ENCODE measurements around the gene CFAP77. TPM values are rescaled to one million over a fixed set of nuclear protein-coding genes. Genes with fewer than 3 reads are reported as not detected.
A peak's percentile ranks its signal among the peaks of the same experiment; 100 is the strongest.

The CFAP77 gene
- total RNA-seq, 2 experiments from 2014 or later: not detected

DNA sequence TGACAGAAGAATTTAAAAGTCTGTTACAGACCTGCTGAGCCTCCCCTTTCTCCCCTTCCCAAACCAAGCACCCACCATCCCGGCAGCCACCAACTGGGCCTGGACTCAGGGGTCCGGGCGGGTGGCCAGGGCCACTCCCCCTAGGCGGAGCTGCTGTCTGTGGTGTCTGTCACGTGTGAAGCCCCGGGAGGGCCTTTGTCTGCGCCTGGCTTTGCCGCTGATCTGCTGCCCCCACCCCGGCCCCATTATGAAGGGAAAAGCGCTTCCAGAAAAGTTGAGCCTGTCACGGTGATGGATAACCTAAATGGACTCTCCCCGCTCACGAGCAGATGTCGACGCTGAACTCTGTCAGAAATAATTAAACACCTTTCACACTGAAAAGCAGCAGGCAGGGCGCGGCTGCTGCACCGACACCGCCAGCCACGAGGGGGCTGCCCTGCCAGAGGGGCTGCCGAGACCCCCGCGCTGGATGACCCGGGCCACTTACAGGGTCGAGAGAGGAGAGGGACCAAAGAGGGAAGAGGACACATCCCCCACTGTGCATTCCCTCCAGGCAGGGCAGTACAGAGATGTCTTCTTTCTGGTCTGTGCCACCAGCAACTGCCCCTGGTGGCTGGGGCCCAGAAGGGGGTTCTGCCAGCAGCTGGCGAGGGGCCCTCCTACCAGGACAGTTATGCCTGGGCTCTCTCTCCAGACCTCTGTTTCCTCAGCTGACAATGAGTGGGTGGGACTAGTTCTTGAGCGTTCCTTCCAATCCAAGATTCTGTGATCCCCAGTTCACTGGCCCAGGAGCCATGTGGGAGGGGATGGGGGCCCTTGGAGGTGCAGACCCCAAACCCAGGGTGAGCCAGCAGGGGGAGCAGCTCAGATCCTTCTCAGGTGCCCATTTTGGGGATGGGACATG is 136.4 kb downstream of the CFAP77 start:
- Mint-ChIP-seq H3K4me3 (no peak overlapping the region), H3K36me3 (ENCODE audit: low read depth) (no peaks in the 10 kb centered on the region), H3K27ac (no peak overlapping the region), H3K4me1 (ENCODE audit: low read depth) (no peaks in the 10 kb centered on the region), H3K27me3 (peaks cover 3% of the 10 kb centered on the region), H3K9me3 (no peaks in the 10 kb centered on the region)
- CTCF ChIA-PET: interaction anchor here (0.8 to 1.0 kb wide), 2 partner anchors 14 to 42 kb away, joined by 3 read pairs; no protein-coding TSS in a partner anchor
- TF ChIP-seq, protein P1, sequence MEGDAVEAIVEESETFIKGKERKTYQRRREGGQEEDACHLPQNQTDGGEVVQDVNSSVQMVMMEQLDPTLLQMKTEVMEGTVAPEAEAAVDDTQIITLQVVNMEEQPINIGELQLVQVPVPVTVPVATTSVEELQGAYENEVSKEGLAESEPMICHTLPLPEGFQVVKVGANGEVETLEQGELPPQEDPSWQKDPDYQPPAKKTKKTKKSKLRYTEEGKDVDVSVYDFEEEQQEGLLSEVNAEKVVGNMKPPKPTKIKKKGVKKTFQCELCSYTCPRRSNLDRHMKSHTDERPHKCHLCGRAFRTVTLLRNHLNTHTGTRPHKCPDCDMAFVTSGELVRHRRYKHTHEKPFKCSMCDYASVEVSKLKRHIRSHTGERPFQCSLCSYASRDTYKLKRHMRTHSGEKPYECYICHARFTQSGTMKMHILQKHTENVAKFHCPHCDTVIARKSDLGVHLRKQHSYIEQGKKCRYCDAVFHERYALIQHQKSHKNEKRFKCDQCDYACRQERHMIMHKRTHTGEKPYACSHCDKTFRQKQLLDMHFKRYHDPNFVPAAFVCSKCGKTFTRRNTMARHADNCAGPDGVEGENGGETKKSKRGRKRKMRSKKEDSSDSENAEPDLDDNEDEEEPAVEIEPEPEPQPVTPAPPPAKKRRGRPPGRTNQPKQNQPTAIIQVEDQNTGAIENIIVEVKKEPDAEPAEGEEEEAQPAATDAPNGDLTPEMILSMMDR (IDR thresholded peaks at IDR 0.05): peak; percentile 70
- no peak for ATAC-seq
- peak; percentile 9 for DNase-seq
- intact Hi-C loops (cut with micrococcal nuclease): no loop called here
- POLR2A ChIA-PET: no interaction called here

DNA sequence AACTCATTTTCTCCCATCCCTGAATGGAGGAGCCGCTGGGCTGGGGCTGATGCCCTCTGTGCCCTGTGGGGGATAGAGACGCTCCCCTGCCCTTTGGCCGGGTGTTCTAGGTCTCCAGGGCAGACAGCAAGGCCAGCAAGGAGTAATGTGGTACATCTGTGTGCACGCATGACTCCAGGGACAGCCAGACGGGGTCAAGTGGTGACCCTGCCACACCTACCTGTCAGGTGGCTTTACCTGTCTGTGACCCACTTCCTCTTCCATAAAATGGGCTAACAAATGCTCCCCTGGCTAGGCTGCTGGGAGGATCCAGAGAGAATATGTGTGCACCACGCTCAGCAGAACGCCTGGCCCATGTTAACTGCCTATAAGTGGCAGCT is 137.0 kb downstream of the CFAP77 start:
- POLR2A ChIA-PET: no interaction called here
- TF ChIP-seq, protein P1 (IDR thresholded peaks at IDR 0.05): no peak
- Mint-ChIP-seq H3K36me3 (ENCODE audit: low read depth) (no peaks in the 10 kb centered on the region), H3K27ac (no peak overlapping the region), H3K4me1 (ENCODE audit: low read depth) (no peaks in the 10 kb centered on the region), H3K27me3 (peaks cover 3% of the 10 kb centered on the region), H3K9me3 (no peaks in the 10 kb centered on the region), H3K4me3 (no peak overlapping the region)
- no peak for DNase-seq
- ATAC-seq: no peak
- CTCF ChIA-PET: interaction anchor here (0.8 to 1.0 kb wide), 3 partner anchors 15 to 43 kb away, joined by 3 read pairs; no protein-coding TSS in a partner anchor
- intact Hi-C loops (cut with micrococcal nuclease): no loop called here

DNA sequence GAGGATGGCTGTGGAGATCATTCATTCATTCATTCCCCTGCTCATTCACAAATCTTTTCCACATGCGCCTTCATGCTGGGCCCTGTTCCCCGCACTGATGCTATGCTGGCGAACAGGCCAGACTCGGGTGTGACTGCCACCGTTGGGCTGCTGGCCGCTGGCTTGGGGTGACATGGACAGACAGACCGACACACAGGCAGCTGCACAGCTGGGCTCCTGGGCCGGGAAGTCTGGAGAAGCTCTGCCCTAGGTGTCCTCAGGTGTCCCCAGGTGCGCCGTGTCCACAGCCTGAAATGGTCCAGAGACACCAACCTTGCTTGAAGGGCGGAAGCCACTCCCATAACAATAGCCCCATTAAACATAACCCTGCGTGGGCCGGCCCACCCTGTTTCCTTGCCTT is 137.4 kb downstream of the CFAP77 start:
- Mint-ChIP-seq H3K27ac (no peak overlapping the region), H3K36me3 (ENCODE audit: low read depth) (no peaks in the 10 kb centered on the region), H3K4me3 (no peak overlapping the region), H3K27me3 (peaks cover 3% of the 10 kb centered on the region), H3K9me3 (no peaks in the 10 kb centered on the region), H3K4me1 (ENCODE audit: low read depth) (no peaks in the 10 kb centered on the region)
- POLR2A ChIA-PET: no interaction called here
- DNase-seq: no peak
- CTCF ChIA-PET: interaction anchor here (0.8 to 1.0 kb wide), 3 partner anchors 15 to 43 kb away, joined by 3 read pairs; no protein-coding TSS in a partner anchor
- intact Hi-C loops (cut with micrococcal nuclease): no loop called here
- ATAC-seq: no peak
- TF ChIP-seq, protein P1 (IDR thresholded peaks at IDR 0.05): no peak

DNA sequence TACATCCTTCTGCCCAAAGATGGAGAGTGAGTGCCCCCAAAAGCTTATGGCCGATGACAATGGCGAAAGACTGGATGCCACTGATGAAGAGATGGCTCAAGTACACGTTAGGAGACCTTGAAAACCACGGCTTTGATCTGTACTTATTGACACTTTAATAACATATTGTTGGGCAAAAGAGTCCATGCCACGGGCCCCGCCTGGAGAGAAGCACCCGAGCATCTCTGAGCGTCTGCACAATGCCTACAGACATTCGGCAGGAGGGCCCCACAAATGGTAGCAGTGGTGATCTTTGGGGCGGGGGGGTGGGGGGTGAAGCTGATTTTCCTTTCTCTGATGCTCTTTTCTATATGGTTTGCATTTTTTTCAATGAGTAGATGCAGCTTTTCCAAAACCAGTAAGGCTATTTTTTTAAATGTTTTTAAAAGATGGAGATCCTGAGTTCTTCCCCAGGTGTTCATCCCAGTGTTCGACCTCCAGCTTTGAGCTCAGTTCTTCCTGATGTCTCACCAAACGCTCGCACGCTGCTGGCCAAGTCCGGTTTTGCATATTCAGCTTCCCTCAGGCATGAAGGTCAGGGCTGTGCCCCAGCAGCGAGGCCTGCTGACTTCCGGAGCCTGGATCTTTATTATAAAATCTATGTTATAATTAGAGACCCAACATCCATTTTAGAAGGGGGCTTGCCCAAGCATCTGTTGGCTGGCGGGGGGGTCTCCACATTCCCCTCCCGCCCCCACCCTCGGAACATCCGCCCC is 138.1 kb downstream of the CFAP77 start:
- Mint-ChIP-seq H3K4me3 (no peak overlapping the region), H3K9me3 (no peaks in the 10 kb centered on the region), H3K27me3 (peaks cover 3% of the 10 kb centered on the region), H3K4me1 (ENCODE audit: low read depth) (no peaks in the 10 kb centered on the region), H3K27ac (no peak overlapping the region), H3K36me3 (ENCODE audit: low read depth) (no peaks in the 10 kb centered on the region)
- CTCF ChIA-PET: interaction anchor here (1.0 kb wide), 1 partner anchor 27 kb away, joined by 3 read pairs; no protein-coding TSS in a partner anchor
- no peak for DNase-seq
- ATAC-seq: no peak
- intact Hi-C loops (cut with micrococcal nuclease): no loop called here
- TF ChIP-seq, protein P1 (IDR thresholded peaks at IDR 0.05): no peak
- POLR2A ChIA-PET: no interaction called here

All from activated CD8-positive, alpha-beta T cell treated with anti-CD3 and anti-CD28 coated beads for 36 hours (primary cell).